Effector CD4-positive, alpha-beta T cell (primary cell): ENCODE measurements around the gene UCK1.
A peak's percentile ranks its signal among the peaks of the same experiment; 100 is the strongest.

Experiments
- DNase-seq: peaks from one replicate; pipeline ENCODE4 v3.0.0-alpha.2; 2020

UCK1 gene

DNA sequence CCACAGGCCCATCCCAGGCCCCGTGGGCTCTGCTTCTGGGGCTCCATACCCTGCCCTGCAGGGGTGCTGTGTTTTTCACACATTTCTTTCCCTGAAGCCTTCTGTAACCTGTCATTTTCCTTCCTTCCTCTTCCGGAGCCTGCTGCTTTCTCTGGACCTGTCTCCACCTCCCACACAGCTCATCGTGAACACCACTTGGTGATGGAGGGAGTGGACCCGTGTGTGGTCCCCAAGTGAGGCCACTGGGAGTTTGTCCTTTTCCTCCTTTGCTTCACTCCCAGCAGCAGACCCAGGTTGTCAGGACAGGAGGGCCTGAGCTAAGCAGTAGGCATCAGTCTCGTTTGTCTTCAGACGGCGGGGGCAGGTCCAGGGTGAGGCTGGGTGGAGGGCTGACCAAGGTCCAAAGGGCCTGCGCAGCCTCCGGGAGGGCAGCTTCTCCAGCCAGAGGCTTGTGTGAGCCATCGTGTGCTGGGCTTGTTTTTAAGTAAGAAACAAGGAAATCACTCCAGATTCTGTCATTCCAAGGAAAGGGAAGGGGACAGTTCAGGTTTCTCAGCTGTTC, 34.1 kb downstream of the UCK1 start:
- no peak for DNase-seq

DNA sequence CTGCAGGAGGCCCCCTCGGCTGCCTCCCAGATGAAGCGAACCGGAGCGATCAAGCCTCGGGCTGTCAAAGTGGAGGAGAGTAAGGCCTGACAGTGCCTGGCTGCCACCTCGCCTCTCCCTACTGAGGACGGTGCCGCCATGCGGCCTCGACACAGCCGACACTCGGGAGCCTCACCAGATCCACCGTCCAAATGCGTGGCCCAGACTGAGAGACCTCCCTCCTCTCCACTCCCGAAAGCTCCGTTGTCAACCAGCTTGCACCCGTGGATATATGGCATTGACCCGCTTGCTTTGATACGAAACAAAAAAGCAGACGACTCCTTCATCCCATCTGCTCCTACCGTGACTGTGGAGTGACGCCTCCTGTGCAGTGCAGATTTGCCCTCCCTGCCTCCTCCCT, 35.3 kb downstream of the UCK1 start:
- DNase-seq, result no peak

DNA sequence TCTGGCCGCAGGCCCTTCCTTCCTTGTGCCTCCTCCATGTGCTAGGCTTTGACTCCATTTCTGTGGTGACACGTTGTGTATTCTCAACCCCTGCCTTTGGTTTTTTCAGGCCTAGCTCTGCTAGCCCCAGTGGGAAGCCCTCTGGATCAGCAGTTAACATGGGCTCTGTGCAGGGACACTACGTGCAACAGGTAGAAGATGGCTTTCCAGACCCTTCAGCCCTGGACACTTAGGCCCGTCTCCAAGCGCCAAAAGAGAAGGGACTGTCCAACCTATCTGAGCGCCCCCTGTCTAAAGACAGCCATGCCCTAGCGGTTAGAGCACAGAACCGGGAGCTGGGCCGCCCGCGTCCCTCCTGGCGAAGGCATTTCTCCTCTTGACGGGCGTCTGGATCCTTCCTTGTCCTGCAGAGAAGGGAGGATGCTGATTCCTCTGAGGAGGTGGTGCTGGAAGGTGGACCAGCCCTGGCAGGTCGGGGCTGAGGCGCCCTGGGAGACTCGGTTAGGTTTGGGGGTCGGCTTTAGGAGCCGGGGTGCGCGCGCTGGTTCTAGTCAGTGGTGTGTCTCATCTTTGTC, 36.7 kb downstream of the UCK1 start:
- DNase-seq, result no peak

DNA sequence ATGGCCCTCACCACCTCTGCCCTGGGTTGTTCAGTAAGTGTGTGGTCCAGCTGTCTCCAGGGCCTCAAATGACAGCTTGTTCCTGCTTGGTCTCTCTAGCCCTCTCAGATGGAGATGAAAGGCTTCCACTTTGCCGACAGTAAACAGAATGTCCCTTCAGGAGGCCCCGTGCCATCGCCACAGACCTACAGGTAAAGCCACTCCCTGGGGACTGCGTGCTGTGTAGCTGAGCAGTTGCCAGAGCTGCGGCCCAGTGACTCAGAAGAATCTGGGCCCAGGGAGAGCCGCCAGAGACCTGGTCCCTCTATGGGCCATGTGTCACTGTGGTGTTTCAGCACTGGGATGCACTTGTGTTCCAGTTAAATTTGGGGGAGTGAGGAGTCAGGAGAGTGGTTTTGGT, 39.0 kb downstream of the UCK1 start:
- no peak for DNase-seq

DNA sequence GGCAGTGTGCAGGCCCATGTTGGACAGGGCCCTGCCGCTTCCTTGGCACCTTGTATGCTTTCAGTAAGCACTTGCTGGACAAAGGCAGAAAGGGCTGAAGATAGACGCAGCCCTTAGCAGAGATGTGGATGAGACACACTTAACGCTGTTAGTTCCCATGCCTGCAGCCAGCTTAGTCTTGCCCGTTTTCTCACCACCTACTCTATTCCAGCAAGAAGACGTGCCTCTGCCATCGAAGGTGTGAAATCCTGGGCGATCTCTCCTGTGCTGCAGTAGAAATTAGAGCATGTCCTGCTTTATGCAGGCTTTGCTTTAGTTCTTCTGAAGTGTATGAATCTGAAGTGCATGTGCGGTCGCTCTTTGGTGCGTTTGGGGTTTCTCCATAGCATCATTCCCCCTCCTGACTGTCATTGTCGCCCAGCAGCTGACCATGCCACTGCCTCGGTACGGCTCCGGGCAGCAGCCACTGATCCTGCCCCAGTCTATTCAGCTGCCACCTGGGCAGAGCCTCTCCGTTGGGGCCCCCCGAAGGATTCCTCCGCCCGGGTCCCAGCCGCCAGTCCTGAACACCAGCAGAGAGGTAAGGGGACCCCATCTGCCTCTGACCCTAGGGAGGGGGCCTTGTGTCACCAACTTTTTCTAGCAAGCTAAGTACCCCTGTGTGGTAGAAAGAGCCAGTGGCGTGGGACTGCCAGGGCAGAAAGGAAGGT, 39.9 kb downstream of the UCK1 start:
- no peak for DNase-seq

DNA sequence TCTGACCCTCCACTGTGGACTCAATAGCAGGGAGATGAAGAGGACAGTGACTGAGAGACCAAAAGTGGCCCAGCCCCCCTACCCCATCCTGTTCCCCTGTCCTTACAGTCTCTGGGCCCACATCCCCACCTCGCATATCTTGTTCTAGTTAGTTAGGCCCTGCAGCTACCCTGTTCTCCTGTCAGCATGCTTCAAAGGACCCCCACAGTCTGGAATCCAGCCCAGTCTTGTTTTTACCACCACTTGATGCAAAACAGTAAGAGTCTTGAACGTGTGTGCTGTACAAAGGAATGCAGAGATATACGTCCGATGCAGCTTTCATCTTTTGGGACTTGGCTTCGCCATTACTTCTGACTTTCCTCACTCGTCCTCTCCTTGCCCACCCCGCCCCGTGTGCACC, 40.5 kb downstream of the UCK1 start:
- no peak for DNase-seq

DNA sequence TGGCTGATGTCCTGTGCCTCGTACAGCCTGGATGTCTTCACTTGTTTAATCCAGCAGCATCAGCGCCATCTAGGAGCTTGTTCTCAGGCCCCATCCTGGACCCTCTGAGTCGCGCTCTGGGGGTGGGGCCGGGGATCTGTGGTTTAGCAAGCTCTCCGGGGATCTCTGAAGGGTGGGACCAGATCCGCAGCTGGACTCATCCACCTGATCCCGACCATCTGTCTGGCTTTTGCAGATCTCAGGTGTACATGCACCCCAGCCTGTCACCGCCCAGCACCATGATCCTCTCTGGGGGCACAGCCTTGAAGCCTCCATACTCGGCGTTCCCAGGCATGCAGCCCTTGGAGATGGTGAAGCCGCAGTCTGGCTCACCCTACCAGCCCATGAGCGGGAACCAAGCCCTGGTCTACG, 43.4 kb downstream of the UCK1 start:
- DNase-seq, result no peak

DNA sequence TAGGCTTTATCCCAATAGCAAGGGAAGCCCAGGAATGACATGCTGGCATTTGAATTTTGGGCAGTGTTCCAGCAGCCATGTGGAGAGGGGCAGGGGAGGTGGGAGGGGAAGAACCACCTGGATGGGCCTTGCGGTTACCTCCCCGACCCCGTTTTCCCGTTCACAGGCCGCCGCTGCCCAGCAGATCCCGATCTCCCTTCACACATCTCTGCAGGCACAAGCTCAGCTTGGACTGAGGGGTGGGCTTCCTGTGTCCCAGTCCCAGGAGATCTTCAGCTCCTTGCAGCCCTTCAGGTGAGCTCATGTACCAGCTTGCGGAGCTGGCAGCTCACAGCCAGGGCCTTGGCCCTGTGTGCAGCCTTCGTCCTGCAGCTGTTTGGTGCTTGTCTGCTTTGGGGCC, 44.1 kb downstream of the UCK1 start:
- no peak for DNase-seq

DNA sequence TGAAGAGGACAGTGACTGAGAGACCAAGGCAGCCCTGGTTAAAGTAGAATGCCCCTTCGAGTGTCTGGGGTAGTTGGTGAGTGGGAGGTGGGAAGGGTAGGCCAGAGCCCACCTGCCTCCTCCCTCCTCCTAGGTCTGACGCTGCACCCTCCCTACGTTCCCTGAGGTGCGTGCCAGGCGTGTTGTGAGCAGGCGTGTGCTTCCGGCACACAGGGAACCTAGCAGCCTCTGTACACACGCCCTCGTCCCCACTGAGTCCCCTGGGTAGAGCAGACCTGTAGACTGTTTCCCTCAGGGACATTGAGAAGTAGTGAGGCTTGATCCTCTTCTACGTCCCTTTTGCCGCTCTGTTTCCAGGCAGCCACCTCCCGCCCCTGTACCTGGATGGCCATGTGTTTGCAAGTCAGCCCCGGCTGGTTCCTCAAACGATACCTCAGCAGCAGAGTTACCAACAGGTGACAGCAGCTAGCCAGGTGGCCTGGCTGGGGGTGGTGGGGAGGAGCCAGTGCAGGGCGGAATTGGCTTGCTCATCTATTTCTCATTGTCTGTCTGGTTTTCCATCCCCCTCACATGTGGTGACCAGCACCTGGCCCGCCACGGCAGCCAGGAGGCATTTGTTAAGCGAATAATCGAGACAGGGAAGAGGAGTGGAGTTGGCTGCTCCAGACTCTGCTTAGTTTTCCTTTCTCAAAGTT, 45.2 kb downstream of the UCK1 start:
- no peak for DNase-seq

DNA sequence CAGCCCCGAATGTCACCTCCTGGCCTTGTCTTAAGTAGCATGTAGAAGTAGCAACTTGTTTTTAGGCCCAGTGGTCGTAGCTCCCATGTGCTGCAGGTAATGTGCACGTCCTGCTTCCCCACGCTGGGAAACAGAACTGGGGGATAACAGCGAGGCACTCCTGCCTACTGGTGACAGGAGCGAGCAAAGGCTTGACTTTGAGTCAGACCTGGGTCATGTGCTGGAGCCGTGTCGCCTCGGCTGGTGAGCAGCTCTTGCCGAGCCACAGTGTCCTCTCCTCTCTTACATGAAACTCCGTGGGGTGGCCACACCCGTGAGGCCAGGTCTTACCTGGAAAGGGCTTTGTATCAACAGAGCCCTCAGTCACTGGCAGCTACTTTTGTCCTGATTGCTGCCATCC, 45.9 kb downstream of the UCK1 start:
- no peak for DNase-seq

DNA sequence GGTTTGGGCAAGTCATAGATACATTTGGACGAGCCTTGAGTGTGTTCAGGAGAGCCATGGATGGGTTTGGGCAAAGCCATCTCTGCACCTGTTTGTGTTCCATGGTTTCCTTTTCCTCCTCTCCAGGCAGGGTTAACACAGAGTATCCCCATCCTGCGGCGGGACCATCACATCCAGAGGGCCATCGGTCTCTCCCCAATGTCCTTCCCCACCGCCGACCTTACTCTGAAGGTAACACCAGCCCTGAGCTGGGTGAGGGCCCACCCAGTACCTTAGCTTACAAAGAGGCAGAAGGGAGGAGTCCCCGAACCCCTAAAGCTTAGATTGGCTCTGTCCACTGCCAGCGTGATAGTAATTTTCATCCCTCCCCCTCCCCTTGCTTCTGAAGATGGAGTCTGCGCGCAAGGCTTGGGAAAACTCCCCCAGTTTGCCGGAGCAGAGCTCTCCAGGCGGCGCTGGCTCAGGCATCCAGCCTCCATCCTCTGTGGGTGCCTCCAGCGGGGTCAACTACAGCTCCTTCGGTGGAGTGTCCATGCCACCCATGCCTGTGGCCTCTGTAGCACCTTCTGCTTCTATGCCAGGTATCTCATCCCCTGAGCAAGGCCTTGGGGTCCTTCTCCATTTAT, 46.4 kb downstream of the UCK1 start:
- no peak for DNase-seq

DNA sequence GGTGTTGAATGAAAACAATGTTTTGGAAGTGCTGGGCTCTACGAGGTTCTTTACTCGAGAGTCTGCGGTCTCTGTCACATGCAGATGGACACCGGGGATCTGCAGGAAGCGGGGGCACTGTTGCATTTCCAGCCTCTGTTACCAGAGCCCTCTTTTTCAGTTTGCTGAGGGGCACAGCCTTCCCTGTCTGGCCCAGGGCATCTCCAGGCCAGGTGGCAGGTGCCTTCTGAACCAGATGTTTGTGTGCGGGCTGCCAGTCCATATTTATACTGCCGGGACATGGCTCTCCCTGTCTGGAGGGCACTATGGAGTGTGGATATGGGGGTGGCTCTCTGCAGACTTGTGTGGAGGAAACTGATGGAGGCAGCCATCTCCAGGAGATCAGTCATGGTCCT, 47.0 kb downstream of the UCK1 start:
- no peak for DNase-seq

DNA sequence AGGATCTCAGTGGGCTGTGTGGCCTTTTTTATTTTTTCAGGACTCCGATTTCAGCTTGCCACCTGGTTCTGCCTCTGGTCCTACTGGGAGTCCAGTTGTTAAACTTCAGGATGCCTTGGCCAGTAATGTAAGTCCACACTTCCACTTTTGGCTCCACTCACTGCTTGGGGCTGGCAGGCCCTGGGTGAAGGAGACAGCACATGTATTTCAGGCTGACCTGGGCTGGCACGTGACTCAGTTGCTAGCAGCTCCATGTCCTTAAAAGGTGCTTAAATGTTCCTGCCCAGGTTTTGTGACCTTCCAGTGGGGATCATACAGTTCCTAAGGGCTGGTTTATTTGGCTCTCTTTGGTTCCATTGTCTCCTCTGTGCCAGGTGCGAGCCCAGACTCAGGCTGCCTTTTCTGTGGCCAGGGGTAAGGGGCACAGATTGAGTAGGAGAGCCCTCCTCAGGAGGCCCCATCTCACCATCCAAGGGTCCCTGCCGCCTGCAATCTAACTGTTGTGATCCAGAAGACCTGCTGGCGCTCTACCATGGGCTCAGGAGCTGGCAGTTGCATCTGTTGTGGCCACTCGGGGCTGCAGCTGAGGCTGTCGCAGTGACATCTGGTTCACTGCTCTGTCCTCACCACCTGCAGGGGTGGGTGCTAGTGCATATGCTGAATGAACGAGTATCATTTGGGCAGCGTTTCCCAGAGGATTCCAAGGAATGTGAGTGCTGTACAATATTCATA, 47.6 kb downstream of the UCK1 start:
- no peak for DNase-seq

DNA sequence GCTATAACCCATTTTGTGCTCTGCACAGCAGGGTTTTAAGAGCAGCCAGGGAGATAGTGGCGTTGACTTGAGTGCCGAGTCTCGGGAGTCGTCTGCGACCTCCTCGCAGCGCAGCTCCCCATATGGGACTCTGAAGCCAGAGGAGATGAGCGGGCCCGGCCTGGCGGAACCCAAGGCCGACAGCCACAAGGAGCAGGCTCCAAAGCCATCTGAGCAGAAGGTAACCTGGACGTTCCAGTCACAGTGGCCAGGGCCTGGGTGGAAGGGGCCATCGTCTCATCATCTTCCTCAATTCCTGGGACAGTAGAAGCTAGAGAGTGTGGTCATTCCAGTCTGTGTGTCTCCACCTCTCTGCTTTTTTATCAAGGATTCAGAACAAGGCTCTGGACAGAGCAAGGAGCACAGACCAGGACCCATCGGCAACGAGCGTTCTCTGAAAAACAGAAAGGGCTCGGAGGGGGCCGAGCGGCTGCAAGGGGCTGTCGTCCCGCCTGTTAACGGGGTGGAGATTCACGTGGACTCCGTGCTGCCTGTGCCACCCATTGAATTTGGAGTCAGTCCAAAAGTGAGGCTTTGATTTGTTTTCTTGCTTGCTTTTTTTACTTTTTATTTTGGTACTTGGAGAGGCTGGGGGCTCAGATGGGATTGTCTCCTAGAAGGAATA, 48.6 kb downstream of the UCK1 start:
- no peak for DNase-seq

DNA sequence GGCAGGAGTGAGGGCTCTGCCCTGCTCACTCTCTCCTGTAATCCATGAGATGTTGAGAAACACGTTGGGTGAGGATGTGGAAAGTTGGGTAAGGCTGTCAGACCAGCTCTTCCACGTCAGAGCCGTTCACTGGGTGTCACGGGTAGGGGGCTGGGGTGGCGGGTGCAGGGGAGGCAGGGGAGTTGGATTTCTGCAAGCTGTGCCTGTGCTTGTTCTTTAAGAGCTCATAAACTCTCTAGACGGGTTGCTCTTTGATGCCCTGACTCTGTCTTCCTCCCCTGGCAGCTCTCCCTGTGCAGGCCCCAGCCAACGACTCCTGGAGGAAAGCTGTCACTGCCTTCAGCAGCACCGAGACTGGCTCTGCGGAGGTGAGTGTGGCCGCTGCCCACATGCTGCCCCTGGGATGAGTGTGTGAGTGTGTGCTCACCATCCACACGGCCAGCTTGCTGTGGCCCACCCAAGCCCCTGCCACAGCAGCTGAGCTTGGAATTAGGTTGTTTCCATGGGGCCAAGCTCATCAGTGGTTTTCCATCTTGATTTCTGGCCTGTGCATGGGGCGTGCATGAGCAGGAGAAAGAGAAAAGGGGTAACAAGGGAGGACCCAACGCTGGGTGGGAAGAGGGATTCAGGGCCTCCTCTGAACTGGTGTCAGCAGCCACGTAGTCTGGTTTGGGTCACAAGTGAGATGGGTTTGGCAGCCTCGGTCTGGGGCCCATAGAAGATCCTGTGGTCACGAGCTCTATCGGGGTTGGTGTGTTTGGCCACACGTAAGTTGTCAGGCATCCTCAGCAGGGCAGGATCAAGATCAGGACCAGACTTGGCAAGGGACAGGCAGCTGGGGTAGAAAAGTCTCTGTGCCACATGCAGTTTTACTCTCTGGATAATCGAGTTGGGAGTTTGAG, 49.4 kb downstream of the UCK1 start:
- DNase-seq, result no peak

DNA sequence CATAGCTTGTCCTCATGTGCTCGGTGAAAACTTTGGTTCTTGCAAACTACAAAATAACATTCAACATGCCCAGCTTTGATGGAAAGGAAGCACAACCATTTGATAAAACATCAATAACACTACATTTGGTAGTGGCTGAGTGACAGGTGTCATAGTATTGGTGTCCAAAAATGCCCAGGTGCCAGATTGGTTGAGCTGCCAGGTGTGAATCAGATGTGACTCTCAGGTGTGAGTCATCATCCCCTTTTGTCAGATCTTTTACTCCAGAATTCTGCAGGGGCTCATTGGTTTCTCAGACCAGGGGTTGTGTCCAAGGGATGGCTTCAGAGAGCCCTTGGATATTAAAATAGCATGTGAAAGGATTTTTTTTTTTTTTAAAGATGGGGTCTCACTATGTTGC, 50.8 kb downstream of the UCK1 start:
- no peak for DNase-seq

DNA sequence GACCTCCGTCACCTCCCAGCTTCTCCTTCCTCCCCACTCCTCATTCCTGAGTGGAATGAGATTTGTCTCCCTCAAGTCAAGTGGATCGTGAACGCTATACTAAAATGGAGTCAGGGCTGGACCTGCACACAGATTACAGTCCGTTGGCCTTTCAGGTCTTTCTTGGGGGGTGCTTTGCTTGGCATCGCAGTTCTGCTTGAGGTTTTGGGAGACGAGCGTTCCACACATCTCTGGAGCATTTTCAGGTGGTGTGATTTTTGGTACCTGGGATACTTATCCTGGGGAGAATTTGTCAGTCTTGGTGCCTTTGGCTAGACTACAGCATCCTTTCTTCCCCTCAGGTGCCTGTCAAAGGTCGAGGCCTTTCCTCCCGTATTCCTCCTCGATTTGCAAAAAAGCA, 52.2 kb downstream of the UCK1 start:
- no peak for DNase-seq

DNA sequence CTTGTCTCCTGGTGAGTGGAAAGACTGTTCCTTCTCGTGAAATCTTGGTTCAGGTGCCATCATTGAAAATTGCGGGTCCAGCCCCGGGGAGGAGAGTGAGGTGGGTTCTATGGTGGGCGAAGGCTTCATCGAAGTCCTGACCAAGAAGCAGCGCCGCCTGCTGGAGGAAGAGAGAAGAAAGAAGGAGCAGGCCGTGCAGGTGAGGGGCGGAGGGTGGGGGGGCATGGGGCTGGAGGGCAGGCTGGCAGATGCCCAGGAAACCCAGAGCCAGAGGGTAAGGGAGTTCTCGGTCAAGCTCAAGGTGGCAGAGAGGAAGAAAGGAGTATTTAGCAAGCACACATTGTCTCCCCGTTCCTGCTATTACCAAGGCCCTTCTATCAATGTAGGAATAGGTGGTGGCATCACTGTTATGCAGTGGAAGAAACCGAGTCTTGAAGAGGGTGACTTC, 52.6 kb downstream of the UCK1 start:
- peak; percentile 56 for DNase-seq

DNA sequence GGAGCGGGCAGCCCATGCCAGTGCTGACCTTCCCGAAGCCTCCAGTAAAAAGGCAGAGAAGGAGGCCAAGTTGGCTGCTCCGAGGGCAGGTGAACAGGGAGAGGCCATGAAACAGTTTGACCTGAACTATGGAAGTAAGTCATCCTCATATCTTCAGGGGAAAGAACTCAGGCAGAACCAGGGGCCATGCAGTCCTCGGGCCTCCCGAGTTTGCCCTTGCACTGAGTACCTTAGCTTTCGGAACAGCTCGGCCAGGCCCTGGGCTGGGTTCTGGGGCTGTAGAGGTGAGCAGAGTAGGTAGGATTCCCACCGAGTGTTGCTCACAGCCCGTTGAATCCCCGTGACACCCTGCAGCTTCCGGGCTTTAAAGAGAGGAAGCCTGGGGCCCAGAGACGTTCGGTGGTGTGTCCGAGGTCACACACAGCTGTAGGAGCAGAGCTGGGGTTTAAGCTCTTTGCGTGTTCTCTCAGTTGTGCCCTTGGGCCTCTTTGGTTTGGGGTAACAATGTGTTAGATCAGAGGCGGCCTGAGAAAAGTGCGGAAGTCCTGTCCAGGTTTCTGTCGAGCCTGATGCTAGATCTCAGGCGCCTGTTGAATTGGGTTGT, 53.1 kb downstream of the UCK1 start:
- DNase-seq, result no peak

DNA sequence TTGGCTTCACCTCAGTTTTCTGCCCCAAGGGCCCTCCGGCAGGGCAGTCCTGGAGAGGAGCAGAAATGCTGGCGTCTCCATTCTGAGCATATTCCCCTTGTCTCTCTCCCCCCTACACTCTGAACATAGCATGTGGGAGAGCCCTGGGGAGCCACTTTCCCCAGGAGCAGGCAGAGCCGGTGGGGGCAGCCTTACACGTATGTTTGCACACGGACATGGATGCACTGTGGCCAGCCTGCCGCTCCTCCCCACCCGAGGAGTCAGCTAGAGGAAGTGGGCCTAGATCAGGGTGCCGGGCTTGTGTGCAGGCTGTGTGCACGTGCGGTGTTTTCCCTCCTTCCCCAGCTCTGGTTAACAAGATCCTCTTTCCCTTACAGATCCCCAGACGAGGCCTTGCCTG, 53.7 kb downstream of the UCK1 start:
- DNase-seq, result no peak
